ENCODE data around the gene C1RL. TPM values are rescaled to one million over a fixed set of nuclear protein-coding genes. Genes with fewer than 3 reads are reported as not detected.
"Not testable (repeated sequence)": the region's sequence is repeated elsewhere in the genome, so short reads cannot be mapped to it uniquely, and the experiment has no call there.

Gene C1RL
- total RNA-seq, 2 experiments from 2014 or later = 12.2 to 14.1 TPM

DNA sequence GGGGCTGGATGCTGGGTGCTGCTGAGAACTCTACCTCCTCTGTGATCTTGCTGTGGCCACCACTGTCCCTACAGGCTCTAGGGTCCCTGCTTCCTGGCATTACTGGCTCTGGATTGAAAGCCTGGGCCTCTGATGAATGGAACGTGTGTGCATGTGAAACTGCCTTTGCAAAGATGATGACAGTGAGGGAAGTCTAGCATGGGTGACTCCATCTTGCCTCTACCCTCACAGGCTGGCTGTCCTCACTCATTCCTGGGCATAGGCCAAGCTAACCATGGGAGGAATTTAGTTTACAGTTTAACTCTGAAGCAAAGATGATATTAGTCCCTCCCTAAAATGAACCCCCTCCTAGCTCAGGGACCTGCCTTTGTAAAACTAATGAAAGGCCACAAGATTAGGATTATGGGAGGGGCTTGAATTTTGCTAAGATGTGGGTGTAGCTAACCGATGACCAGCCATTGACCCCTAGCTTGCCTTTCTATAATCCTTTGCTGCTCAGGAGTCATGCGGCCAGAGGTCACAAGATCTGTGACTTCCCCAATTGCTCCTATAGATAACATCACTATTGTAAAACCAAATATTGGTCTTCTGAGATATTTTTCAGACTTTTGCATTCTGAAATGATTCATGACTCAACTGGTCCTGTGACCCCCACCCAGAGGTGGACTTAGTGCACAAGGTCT lies 50.7 kb downstream of the C1RL start:
- H3K4me1 Mint-ChIP-seq (ENCODE audit: low read depth) = no peaks in the 10 kb centered on the region
- Histone ChIP-seq H3K4me1 (ENCODE audit: insufficient read depth, low read length) (no peaks in the 10 kb centered on the region), H3K9me3 (ENCODE audit: control insufficient read depth in 1 of 2, insufficient read depth in 1 of 2, low read length in 2 of 2) (no peaks in the 10 kb centered on the region), H3K4me3 (ENCODE audit: low read length) (no peak overlapping the region), H3K36me3 (ENCODE audit: insufficient read depth, low read length) (no peaks in the 10 kb centered on the region), H3K27me3 (ENCODE audit: control insufficient read depth in 1 of 2, insufficient read depth in 2 of 2, low read length in 2 of 2) (peaks cover 9 to 12% of the 10 kb centered on the region in 2 experiments), H3K27ac (ENCODE audit: low read depth in 1 of 2, low read length in 2 of 2) (no peak overlapping the region)
- ATAC-seq (ENCODE audit: poor library complexity) (no peak), DNase-seq (peak in 1 of 14 experiments; percentile 32)
- ChIA-PET POLR2A (no interaction called here), CTCF (no interaction called here)
- intact Hi-C loops (cut with DNase I, micrococcal nuclease) = no loop called here
- TF ChIP-seq, protein P1, sequence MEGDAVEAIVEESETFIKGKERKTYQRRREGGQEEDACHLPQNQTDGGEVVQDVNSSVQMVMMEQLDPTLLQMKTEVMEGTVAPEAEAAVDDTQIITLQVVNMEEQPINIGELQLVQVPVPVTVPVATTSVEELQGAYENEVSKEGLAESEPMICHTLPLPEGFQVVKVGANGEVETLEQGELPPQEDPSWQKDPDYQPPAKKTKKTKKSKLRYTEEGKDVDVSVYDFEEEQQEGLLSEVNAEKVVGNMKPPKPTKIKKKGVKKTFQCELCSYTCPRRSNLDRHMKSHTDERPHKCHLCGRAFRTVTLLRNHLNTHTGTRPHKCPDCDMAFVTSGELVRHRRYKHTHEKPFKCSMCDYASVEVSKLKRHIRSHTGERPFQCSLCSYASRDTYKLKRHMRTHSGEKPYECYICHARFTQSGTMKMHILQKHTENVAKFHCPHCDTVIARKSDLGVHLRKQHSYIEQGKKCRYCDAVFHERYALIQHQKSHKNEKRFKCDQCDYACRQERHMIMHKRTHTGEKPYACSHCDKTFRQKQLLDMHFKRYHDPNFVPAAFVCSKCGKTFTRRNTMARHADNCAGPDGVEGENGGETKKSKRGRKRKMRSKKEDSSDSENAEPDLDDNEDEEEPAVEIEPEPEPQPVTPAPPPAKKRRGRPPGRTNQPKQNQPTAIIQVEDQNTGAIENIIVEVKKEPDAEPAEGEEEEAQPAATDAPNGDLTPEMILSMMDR (IDR thresholded peaks at IDR 0.05) = no peak
- H3K9me3 Mint-ChIP-seq = no peaks in the 10 kb centered on the region
- H3K27me3 Mint-ChIP-seq = peaks cover 34% of the 10 kb centered on the region
- no peak overlapping the region for H3K27ac Mint-ChIP-seq
- H3K4me3 Mint-ChIP-seq = no peak overlapping the region
- H3K36me3 Mint-ChIP-seq (ENCODE audit: low read depth) = no peaks in the 10 kb centered on the region

GRCh38 chr12:7055736-7056135 lies 53.3 kb downstream of the C1RL start:
- H3K36me3 Mint-ChIP-seq (ENCODE audit: low read depth); H3K4me1 ChIP-seq (ENCODE audit: insufficient read depth, low read length); H3K9me3 Mint-ChIP-seq; DNase-seq; H3K27me3 ChIP-seq (ENCODE audit: control insufficient read depth in 1 of 2, insufficient read depth in 2 of 2, low read length in 2 of 2); H3K4me3 ChIP-seq (ENCODE audit: low read length); POLR2A ChIA-PET; CTCF ChIA-PET; intact Hi-C loops (cut with DNase I, micrococcal nuclease); H3K4me1 Mint-ChIP-seq (ENCODE audit: low read depth); H3K9me3 ChIP-seq (ENCODE audit: control insufficient read depth in 1 of 2, insufficient read depth in 1 of 2, low read length in 2 of 2); H3K4me3 Mint-ChIP-seq; H3K36me3 ChIP-seq (ENCODE audit: insufficient read depth, low read length); ATAC-seq (ENCODE audit: poor library complexity); H3K27ac ChIP-seq (ENCODE audit: low read depth in 1 of 2, low read length in 2 of 2); H3K27ac Mint-ChIP-seq: not testable (repeated sequence)
- peaks cover 33% of the 10 kb centered on the region for H3K27me3 Mint-ChIP-seq

- Histone ChIP-seq H3K9me3 (ENCODE audit: control insufficient read depth in 1 of 2, insufficient read depth in 1 of 2, low read length in 2 of 2) (no peaks in the 10 kb centered on the region), H3K4me3 (ENCODE audit: low read length) (no peak overlapping the region), H3K36me3 (ENCODE audit: insufficient read depth, low read length) (no peaks in the 10 kb centered on the region), H3K27ac (ENCODE audit: low read depth in 1 of 2, low read length in 2 of 2) (no peak overlapping the region), H3K4me1 (ENCODE audit: insufficient read depth, low read length) (no peaks in the 10 kb centered on the region), H3K27me3 (ENCODE audit: control insufficient read depth in 1 of 2, insufficient read depth in 2 of 2, low read length in 2 of 2) (peaks cover 1 to 3% of the 10 kb centered on the region in 2 experiments)
- ATAC-seq (ENCODE audit: poor library complexity) (no peak), DNase-seq (no peak)
- POLR2A ChIA-PET = no interaction called here
- H3K4me3 Mint-ChIP-seq = no peak overlapping the region
- CTCF ChIA-PET = no interaction called here
- H3K4me1 Mint-ChIP-seq (ENCODE audit: low read depth) = no peaks in the 10 kb centered on the region
- intact Hi-C loops (cut with DNase I, micrococcal nuclease) = no loop called here
- no peaks in the 10 kb centered on the region for H3K9me3 Mint-ChIP-seq
- peaks cover 25% of the 10 kb centered on the region for H3K27me3 Mint-ChIP-seq
- TF ChIP-seq, protein P1 (IDR thresholded peaks at IDR 0.05) = no peak
- H3K36me3 Mint-ChIP-seq (ENCODE audit: low read depth) = no peaks in the 10 kb centered on the region
- no peak overlapping the region for H3K27ac Mint-ChIP-seq
These were observed 54.1 kb downstream of the C1RL start for GRCh38 chr12:7054925-7055324.

GRCh38 chr12:7049973-7050372 lies 59.0 kb downstream of the C1RL start:
- H3K27ac Mint-ChIP-seq; H3K27ac ChIP-seq (ENCODE audit: low read depth in 1 of 2, low read length in 2 of 2); H3K9me3 ChIP-seq (ENCODE audit: control insufficient read depth in 1 of 2, insufficient read depth in 1 of 2, low read length in 2 of 2); H3K36me3 Mint-ChIP-seq (ENCODE audit: low read depth); H3K27me3 Mint-ChIP-seq; H3K9me3 Mint-ChIP-seq; H3K4me3 ChIP-seq (ENCODE audit: low read length); intact Hi-C loops (cut with DNase I, micrococcal nuclease); H3K27me3 ChIP-seq (ENCODE audit: control insufficient read depth in 1 of 2, insufficient read depth in 2 of 2, low read length in 2 of 2); POLR2A ChIA-PET; ATAC-seq (ENCODE audit: poor library complexity); H3K36me3 ChIP-seq (ENCODE audit: insufficient read depth, low read length); H3K4me3 Mint-ChIP-seq; DNase-seq: not testable (repeated sequence)
- H3K4me1 ChIP-seq (ENCODE audit: insufficient read depth, low read length) = peaks cover 12% of the 10 kb centered on the region
- peaks cover 11% of the 10 kb centered on the region for H3K4me1 Mint-ChIP-seq (ENCODE audit: low read depth)
- CTCF ChIA-PET = interaction anchor here (1.0 kb wide), 1 partner anchor 112 kb away, joined by 4 read pairs; no protein-coding TSS in a partner anchor

GRCh38 chr12:7049445-7049951 lies 59.5 kb downstream of the C1RL start:
- H3K27ac Mint-ChIP-seq; POLR2A ChIA-PET; H3K4me3 Mint-ChIP-seq; H3K9me3 Mint-ChIP-seq; DNase-seq; H3K27me3 Mint-ChIP-seq; H3K27me3 ChIP-seq (ENCODE audit: control insufficient read depth in 1 of 2, insufficient read depth in 2 of 2, low read length in 2 of 2); H3K36me3 ChIP-seq (ENCODE audit: insufficient read depth, low read length); H3K36me3 Mint-ChIP-seq (ENCODE audit: low read depth); ATAC-seq (ENCODE audit: poor library complexity); intact Hi-C loops (cut with DNase I, micrococcal nuclease); H3K4me3 ChIP-seq (ENCODE audit: low read length); CTCF ChIA-PET; H3K9me3 ChIP-seq (ENCODE audit: control insufficient read depth in 1 of 2, insufficient read depth in 1 of 2, low read length in 2 of 2); H3K27ac ChIP-seq (ENCODE audit: low read depth in 1 of 2, low read length in 2 of 2): not testable (repeated sequence)
- H3K4me1 Mint-ChIP-seq (ENCODE audit: low read depth) = peaks cover 11% of the 10 kb centered on the region
- peaks cover 12% of the 10 kb centered on the region for H3K4me1 ChIP-seq (ENCODE audit: insufficient read depth, low read length)
